GM21515 (cell line): ENCODE data around the gene DTX1.

Experiments
- ATAC-seq: cut with Tn5 transposase; IDR thresholded peaks from one replicate; pipeline ENCODE4 v1.9.1; 2021; ENCODE audit not compliant: unreplicated experiment

Gene DTX1

GRCh38 chr12:113092607-113093408, 36.3 kb downstream of the DTX1 start:
- no peak for ATAC-seq

GRCh38 chr12:113093409-113094101, 37.0 kb downstream of the DTX1 start:
- ATAC-seq, result no peak

DNA sequence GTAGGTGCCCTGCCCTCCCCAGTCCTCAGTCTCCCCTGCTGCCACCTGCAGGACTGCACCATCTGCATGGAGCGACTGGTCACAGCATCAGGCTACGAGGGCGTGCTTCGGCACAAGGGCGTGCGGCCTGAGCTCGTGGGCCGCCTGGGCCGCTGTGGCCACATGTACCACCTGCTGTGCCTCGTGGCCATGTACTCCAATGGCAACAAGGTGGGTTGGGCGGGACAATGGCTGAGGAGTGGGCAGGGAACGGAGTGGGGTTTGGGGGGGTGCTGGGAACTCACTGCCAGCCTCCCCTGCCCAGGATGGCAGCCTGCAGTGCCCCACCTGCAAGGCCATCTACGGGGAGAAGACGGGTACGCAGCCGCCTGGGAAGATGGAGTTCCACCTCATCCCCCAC, 38.2 kb downstream of the DTX1 start:
- no peak for ATAC-seq

- ATAC-seq, result no peak
Observed at GRCh38 chr12:113095405-113095804, 38.9 kb downstream of the DTX1 start.

GRCh38 chr12:113096675-113097461, 40.3 kb downstream of the DTX1 start:
- no peak for ATAC-seq

GRCh38 chr12:113097716-113098440, 41.3 kb downstream of the DTX1 start:
- no peak for ATAC-seq

DNA sequence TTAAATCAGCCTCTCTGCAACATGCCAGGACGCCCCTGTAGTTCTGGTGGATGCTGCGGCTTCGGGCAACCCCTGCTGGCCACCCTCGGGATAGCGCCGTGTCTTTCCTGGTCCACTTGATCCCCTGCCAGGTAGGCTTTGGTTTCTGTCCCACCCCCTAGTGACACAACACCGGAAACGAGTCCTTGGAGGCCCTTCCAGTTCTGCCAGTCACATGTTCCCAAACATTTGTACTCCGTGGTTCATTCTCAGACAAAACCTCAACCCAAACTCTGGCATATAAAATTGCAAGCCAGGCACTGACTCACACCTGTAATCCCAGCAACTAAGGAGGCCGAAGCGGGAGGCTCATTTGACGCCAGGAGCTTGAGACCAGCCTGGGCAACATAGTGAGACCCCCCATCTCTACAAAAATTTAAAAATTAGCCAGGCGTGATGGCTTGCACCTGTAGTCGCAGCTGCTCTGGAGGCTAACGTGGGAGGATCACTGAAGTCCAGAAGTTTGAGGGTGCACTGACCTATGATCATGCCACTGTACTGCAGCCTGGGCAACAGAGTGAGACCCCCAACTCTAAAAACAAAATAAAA, 42.0 kb downstream of the DTX1 start:
- no peak for ATAC-seq

DNA sequence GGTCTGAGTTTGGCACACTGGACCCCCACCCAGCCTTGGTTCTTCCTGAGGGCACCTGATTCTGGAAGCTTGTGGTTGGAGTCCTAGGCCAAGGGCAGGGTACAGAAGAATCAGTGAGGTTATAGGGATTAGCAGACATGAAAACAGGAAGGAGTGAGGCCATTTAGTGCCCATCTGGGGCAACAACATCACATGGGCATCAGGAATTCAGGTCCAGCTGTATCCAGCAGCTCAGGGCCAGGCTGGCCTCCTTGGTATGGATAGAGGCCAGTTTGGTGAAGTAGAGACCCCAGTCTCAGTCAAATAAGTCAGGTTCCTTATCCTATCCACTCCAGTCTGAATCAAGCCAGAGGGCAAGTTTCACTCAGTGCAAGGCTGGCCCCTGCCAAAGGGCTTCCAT, 42.8 kb downstream of the DTX1 start:
- no peak for ATAC-seq

DNA sequence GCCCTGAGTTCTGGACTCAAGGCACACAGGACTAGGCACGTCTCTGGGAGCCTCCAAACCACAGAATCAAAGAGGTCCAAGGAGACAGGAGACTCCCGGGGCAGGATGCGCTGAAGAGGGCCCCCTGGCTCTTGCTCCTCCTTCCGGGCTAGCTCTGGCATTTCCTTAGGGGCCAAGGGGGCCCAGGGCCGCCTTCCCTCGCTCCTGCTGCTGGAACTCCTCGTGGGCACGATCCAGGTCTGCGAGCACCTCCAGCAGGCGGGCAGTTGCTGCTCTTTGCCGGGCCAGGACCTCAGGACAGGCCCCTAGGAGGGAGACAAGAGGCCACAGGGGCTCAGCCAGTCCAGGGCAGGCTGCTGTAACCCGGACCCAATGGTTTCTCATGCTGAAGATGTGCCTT, 43.2 kb downstream of the DTX1 start:
- no peak for ATAC-seq

DNA sequence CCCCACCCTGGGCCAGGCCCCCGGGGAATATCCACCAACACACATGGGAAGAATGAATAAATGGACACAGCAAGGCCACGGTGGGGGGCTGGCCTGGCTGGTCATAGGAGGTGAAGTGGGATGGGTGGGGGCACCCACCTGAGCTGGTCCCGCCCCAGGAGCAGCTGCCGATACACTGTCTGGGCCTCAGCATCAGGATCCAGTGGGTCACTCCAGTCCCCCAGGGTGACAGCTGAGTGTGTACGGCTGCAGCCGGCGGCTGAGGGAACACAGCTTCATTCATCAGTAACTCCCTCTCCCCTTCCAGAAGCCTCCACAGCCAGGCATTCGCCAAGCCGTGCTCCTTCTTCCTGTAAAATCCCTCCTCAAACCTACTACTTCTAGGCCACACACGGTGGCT, 45.2 kb downstream of the DTX1 start:
- no peak for ATAC-seq

GRCh38 chr12:113102811-113103210, 46.3 kb downstream of the DTX1 start:
- ATAC-seq, result no peak

- ATAC-seq, result no peak
Observed at GRCh38 chr12:113103756-113104450, 47.4 kb downstream of the DTX1 start.

GRCh38 chr12:113104953-113105510, 48.5 kb downstream of the DTX1 start:
- ATAC-seq, result no peak

- ATAC-seq, result no peak
Observed at GRCh38 chr12:113105606-113106271, 49.2 kb downstream of the DTX1 start.

DNA sequence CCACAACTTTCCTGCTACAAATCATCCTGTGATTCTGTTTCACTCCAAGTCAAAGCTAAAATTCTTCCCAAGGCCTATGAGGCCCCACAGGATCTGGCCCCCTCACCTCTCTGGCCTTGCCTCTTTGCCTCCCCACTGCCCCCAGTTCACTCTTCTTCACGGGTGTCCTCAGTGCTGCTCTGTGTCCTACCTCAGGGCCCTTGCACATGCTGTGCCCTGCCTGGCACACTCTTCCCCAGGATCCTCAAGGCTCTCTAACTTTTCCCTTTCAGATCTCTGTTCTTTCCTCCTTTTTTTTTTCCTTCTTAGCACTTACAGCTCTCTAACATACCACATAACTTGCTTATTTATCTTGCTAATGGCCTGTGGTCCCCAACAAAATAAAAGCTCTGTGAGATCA, 49.8 kb downstream of the DTX1 start:
- ATAC-seq, result no peak

GRCh38 chr12:113108308-113108707, 51.8 kb downstream of the DTX1 start:
- no peak for ATAC-seq

DNA sequence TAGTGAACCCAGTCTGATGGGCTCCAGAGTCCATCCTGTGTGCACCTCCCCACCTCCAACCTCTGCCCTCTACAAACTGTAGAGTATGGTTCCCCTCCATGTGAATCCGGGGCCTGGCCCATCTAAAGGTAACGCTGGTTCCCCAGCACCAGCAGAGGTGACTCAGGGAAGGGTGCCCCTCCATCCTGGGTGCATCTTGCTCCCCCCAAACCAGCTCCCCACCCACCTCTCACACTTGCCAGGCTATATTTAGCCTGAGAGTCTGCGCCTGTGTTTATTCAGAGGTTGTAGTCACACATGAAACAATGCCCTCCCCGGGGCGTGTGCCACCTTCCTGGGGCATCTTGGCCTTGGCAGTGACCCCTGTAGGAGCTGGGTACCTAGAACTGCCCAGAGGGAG, 52.8 kb downstream of the DTX1 start:
- no peak for ATAC-seq

DNA sequence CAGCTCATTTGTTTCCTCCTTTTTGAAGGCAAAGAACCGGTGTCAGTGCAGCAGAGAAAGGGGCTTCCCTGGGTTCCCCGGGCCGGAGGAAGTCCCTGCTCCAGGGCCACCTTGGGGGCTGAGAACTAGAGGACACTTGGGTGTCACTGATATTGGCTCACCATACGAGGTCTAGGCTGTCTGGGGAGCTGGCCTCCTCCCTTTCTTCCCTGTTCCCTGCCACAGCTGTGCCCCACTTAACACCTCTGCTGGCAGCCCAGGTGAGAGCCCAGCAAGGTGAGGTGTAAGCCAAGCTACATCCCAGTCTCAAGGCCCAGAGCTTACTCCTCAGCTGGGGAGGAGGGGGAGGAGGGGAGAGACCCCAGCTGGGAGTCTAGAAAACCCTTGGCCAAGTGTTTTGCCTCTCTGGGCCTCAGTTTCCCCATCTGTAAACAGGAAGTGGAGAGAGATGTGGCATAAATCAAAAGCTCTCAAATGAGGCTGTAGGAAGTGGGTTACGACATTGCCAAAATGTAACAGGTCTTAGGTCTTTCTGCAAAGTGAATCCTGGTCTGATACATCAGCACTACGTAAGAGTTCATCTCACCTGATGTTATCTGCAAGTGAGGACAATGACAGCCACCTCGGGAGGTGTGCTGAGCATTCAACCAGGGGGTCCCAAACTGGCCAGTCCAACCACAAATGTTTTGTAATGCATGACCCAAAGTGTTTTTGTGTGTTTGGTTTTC, 53.5 kb downstream of the DTX1 start:
- ATAC-seq, result no peak

- ATAC-seq, result no peak
Observed at GRCh38 chr12:113111247-113111646, 54.7 kb downstream of the DTX1 start.
